DOHH2 (cell line): ENCODE results near the gene JUP.

Source experiments
- CTCF ChIP-seq: fragments of 200-600 bp; sonication (generic); IDR thresholded peaks from one replicate; pipeline ENCODE4 v1.5.1; 2014; ENCODE audit warnings: antibody characterized with exemption, mild to moderate bottlenecking, low read depth, low read length; ENCODE audit not compliant: poor library complexity, severe bottlenecking
- EZH2phosphoT487 ChIP-seq: fragments of 200-600 bp; sonication (generic); IDR thresholded peaks from 2 replicates; pipeline ENCODE4 v1.6.1; 2017; ENCODE audit warnings: borderline replicate concordance, mild to moderate bottlenecking, antibody characterized with exemption, low read length, moderate library complexity, mixed read lengths

- no peak for TF ChIP-seq CTCF
- TF ChIP-seq EZH2phosphoT487 = no peak
Measured at GRCh38 chr17:41785091-41785858, 1.2 kb downstream of the JUP start.
